ENCODE data around the gene KRT2.

DNA sequence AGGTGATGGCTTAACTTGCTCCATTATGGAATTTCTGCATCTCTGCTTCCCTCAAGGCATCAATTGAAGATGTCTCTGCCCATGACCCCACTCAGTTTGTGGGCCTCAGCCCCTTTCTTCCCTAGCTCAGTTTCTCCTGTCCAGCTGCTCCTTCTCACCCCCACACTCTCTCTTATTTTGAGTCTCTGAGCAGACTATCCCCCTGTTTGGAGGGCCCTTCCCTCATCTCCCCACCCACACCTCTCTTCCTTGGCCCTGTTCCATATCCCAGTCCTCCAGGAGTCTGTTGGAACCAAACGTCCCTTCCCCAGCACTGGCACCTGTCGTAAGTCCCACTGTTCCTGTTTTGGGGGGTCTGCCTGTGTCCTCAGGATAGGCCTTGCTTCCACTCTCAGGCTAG is 36.5 kb upstream of the KRT2 start:
- no peak for TF ChIP-seq ZNF274 (IDR thresholded peaks at IDR 0.05; ENCODE audit: low read depth, low read length)
- TF ChIP-seq YY1 (IDR thresholded peaks at IDR 0.05; ENCODE audit: insufficient read depth, insufficient read length), result no peak
- TF ChIP-seq SUZ12 (IDR thresholded peaks at IDR 0.05; ENCODE audit: extremely low read depth, insufficient read depth, insufficient read length), result no peak
